Testis (tissue), 3 donors: Measurements from ENCODE around the gene TESK2. TPM values are rescaled to one million over a fixed set of nuclear protein-coding genes. Genes with fewer than 3 reads are reported as not detected.

Source experiments
- DNase-seq: peaks from one replicate; pipeline ENCODE4 v3.0.0-alpha.2; 2019
- H3K27ac ChIP-seq, 2 donors: fragments of 200-600 bp; sonication (generic); one replicate each; pipeline ENCODE4 v1.5.1; 2019
- H3K27me3 ChIP-seq: fragments of 200-600 bp; sonication (generic); one replicate; pipeline ENCODE4 v1.5.1; 2019
- H3K36me3 ChIP-seq: fragments of 200-600 bp; sonication (generic); one replicate; pipeline ENCODE4 v1.5.1; 2017; ENCODE audit warnings: low read depth; ENCODE audit errors: missing control alignments
- H3K4me1 ChIP-seq: fragments of 200-600 bp; sonication (generic); one replicate; pipeline ENCODE4 v1.5.1; 2019
- H3K4me3 ChIP-seq, 2 donors: fragments of 200-600 bp; sonication (generic); one replicate each; pipeline ENCODE4 v1.5.1; 2017 to 2019
- H3K9me3 ChIP-seq: fragments of 200-600 bp; sonication (generic); one replicate; pipeline ENCODE4 v1.5.1; 2017
- CTCF ChIP-seq, 3 experiments: fragments of 450-650 bp in 2 of 3; fragments of 200-600 bp in 1 of 3; sonication (generic) in 1 of 3; IDR thresholded peaks; one replicate each; pipeline ENCODE4 v1.5.1; 2016 to 2019; ENCODE audit warnings: antibody characterized with exemption in 3 of 3, mild to moderate bottlenecking in 2 of 3, moderate library complexity in 1 of 3
- POLR2A ChIP-seq: fragments of 450-650 bp; IDR thresholded peaks from one replicate; pipeline ENCODE4 v1.6.1; 2017; ENCODE audit warnings: antibody characterized with exemption, mild to moderate bottlenecking, moderate library complexity
- WGBS, 2 donors: methylation state at CpG; one replicate each; pipeline ENCODE4 v1.1.5; 2018; 5-methylcytosine and 5-hydroxymethylcytosine counted together
- intact Hi-C: fragments of 100-400 bp; cut with DNase I; formaldehyde crosslinking; loops from one replicate; pipeline ENCODE4 v1.15.1; 2023; ENCODE audit warnings: low total_unique reads
- polyA plus RNA-seq: library from polyadenylated mRNA; stranded (reverse); fragments of 350-450 nt; fragmentation: Illumina TruSeq; extraction: RNeasy Lipid Tissue Mini Kit (QIAGEN cat#74804); gene quantifications from one replicate; pipeline ENCODE4 v1.2.3, GENCODE V29; 2014; ENCODE audit warnings: low read depth, low replicate concordance; ENCODE audit not compliant: insufficient read depth
- total RNA-seq, 2 donors: library from RNA; depleted of rRNA; stranded (reverse); fragments of >200 nt; gene quantifications; one replicate each; pipeline ENCODE4 v1.2.3, GENCODE V29; 2016

TESK2 gene
- total and polyA plus RNA-seq, 3 donors from 2014 or later = 14.3 to 22.7 (median 20.9) TPM

- DNase-seq = no peak
- Histone ChIP-seq H3K4me1 (no peaks in the 10 kb centered on the region), H3K27ac (no peak overlapping the region), H3K36me3 (no peaks in the 10 kb centered on the region), H3K4me3 (no peak overlapping the region), H3K9me3 (no peaks in the 10 kb centered on the region), H3K27me3 (no peaks in the 10 kb centered on the region)
- intact Hi-C loops = no loop called here
- 91 to 92% methylated on average over 2 of the region's 2 CpGs for whole genome bisulfite sequencing, 2 donors
- no peak for TF ChIP-seq POLR2A
- TF ChIP-seq CTCF (IDR thresholded peaks at IDR 0.05) = no peak
Observed at GRCh38 chr1:45458894-45459293, 32.1 kb downstream of the TESK2 start.

GRCh38 chr1:45456531-45456930 lies 34.4 kb downstream of the TESK2 start:
- H3K4me1 ChIP-seq = no peaks in the 10 kb centered on the region
- no peaks in the 10 kb centered on the region for H3K27me3 ChIP-seq
- intact Hi-C loops = no loop called here
- no peak for TF ChIP-seq POLR2A
- no peak for TF ChIP-seq CTCF (IDR thresholded peaks at IDR 0.05)
- H3K36me3 ChIP-seq = no peaks in the 10 kb centered on the region
- H3K27ac ChIP-seq = no peak overlapping the region
- no peaks in the 10 kb centered on the region for H3K9me3 ChIP-seq
- DNase-seq = no peak
- no peak overlapping the region for H3K4me3 ChIP-seq

- intact Hi-C loops = no loop called here
- H3K36me3 ChIP-seq = no peaks in the 10 kb centered on the region
- no peak for DNase-seq
- H3K4me1 ChIP-seq = no peaks in the 10 kb centered on the region
- no peaks in the 10 kb centered on the region for H3K27me3 ChIP-seq
- TF ChIP-seq POLR2A (no peak), CTCF (IDR thresholded peaks at IDR 0.05) (no peak)
- WGBS, 2 donors = 90 to 93% methylated on average over 4 of the region's 4 CpGs
- H3K27ac ChIP-seq = no peak overlapping the region
- no peaks in the 10 kb centered on the region for H3K9me3 ChIP-seq
- no peak overlapping the region for H3K4me3 ChIP-seq
Observed at GRCh38 chr1:45455162-45455561, 35.8 kb downstream of the TESK2 start.

- no peak overlapping the region for H3K27ac ChIP-seq
- no peak overlapping the region for H3K4me3 ChIP-seq
- no peaks in the 10 kb centered on the region for H3K27me3 ChIP-seq
- intact Hi-C loops = no loop called here
- TF ChIP-seq CTCF (IDR thresholded peaks at IDR 0.05) = no peak
- TF ChIP-seq POLR2A = no peak
- WGBS, 2 donors = 96 to 97% methylated on average over 4 of the region's 4 CpGs
- H3K36me3 ChIP-seq = no peaks in the 10 kb centered on the region
- no peak for DNase-seq
- H3K4me1 ChIP-seq = no peaks in the 10 kb centered on the region
- no peaks in the 10 kb centered on the region for H3K9me3 ChIP-seq
Observed at GRCh38 chr1:45454464-45454863, 36.5 kb downstream of the TESK2 start.

GRCh38 chr1:45452503-45452902 lies 38.5 kb downstream of the TESK2 start:
- no peaks in the 10 kb centered on the region for H3K9me3 ChIP-seq
- no peak overlapping the region for H3K27ac ChIP-seq
- H3K4me3 ChIP-seq = no peak overlapping the region
- H3K36me3 ChIP-seq = no peaks in the 10 kb centered on the region
- no peaks in the 10 kb centered on the region for H3K27me3 ChIP-seq
- 93 to 94% methylated on average over 3 of the region's 3 CpGs for WGBS, 2 donors
- DNase-seq = no peak
- intact Hi-C loops = no loop called here
- no peak for TF ChIP-seq CTCF (IDR thresholded peaks at IDR 0.05)
- no peak for TF ChIP-seq POLR2A
- no peaks in the 10 kb centered on the region for H3K4me1 ChIP-seq
